Measurements from ENCODE around the gene PPP1R9A. TPM values are rescaled to one million over a fixed set of nuclear protein-coding genes. Genes with fewer than 3 reads are reported as not detected.

PPP1R9A gene
- total and polyA plus RNA-seq, 2 donors from 2014 or later: 2.6 to 25.7 TPM

DNA sequence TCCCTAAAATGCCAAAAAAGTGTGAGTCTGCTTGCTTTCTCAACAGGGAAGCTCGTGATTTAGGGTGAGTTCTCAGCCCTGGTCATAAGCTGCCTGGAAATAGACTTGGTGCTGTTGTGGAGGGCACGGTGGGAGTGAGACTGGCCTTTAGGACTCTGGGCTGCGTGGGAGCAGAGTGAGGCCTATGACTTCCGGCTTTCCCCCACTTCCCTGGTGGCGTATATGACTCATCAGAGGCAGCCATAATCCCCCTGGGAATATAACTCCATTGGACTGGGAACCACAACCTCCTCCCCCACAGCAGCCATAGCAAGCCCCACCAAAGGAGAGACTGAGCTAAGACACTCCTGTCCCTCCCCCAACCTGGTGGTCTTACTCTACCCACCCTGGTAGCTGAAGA, 321.9 kb downstream of the PPP1R9A start:
- FAIRE-seq (no peak), DNase-seq (no peak)
- H3K4me1 ChIP-seq (ENCODE audit: control insufficient read depth in 2 of 3, insufficient read depth in 2 of 3, low read depth in 1 of 3, low read length in 3 of 3): peaks cover 0 to 7% (median 0%) of the 10 kb centered on the region in 3 donors
- TF ChIP-seq, protein P1, sequence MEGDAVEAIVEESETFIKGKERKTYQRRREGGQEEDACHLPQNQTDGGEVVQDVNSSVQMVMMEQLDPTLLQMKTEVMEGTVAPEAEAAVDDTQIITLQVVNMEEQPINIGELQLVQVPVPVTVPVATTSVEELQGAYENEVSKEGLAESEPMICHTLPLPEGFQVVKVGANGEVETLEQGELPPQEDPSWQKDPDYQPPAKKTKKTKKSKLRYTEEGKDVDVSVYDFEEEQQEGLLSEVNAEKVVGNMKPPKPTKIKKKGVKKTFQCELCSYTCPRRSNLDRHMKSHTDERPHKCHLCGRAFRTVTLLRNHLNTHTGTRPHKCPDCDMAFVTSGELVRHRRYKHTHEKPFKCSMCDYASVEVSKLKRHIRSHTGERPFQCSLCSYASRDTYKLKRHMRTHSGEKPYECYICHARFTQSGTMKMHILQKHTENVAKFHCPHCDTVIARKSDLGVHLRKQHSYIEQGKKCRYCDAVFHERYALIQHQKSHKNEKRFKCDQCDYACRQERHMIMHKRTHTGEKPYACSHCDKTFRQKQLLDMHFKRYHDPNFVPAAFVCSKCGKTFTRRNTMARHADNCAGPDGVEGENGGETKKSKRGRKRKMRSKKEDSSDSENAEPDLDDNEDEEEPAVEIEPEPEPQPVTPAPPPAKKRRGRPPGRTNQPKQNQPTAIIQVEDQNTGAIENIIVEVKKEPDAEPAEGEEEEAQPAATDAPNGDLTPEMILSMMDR (IDR thresholded peaks at IDR 0.05; ENCODE audit: borderline replicate concordance, extremely low read depth, insufficient read depth): no peak
- H3K27ac ChIP-seq (ENCODE audit: low read depth in 2 of 2, low read length in 2 of 2): no peak overlapping the region
- no peak overlapping the region for H3K4me3 ChIP-seq (ENCODE audit: low read length in 3 of 3)
- no peaks in the 10 kb centered on the region for H3K27me3 ChIP-seq (ENCODE audit: control insufficient read depth, insufficient read depth, low read length)
- intact Hi-C loops (cut with DNase I): no loop called here
- no peaks in the 10 kb centered on the region for H3K36me3 ChIP-seq (ENCODE audit: control insufficient read depth in 2 of 3, insufficient read depth in 3 of 3, low read length in 3 of 3)
- H3K9ac ChIP-seq (ENCODE audit: low read length in 3 of 3): no peak overlapping the region
- H3K9me3 ChIP-seq (ENCODE audit: control insufficient read depth in 2 of 3, insufficient read depth in 1 of 3, low read length in 3 of 3): no peaks in the 10 kb centered on the region

DNA sequence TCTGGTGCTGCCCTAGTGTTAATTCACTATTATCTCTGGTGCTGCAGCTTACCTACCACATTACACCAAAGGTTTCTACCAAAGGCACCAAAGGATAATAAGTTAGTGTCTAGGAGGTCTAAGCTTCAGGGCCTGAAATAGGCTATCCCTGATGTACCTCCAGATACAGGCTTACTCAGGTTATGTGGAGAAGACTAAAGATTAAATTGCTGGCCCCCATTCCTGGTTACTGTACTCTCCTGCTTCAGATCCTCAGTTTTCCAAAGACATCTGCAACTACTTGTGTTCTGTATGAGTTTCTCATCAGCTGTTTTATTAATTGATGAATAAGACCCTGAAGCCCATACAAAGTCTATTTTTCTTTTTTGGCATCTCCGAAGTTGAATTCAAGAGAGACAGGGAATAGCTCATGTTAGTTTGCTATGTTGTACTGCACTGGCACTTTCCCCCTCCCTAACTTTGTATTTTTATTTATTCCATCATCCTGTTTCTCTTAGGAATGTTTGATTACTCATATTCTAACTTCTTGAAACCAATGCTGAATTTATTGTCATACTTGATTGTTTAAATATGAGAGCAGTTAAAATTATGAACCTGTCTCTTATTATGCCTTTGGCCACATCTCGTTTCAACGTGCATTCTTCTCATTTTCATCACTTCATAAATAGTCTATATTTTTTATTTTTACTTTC, 331.0 kb downstream of the PPP1R9A start:
- no peaks in the 10 kb centered on the region for H3K4me1 ChIP-seq (ENCODE audit: control insufficient read depth in 2 of 3, insufficient read depth in 2 of 3, low read depth in 1 of 3, low read length in 3 of 3)
- DNase-seq (no peak), FAIRE-seq (no peak)
- no peak overlapping the region for H3K9ac ChIP-seq (ENCODE audit: low read length in 3 of 3)
- TF ChIP-seq, protein P1 (IDR thresholded peaks at IDR 0.05; ENCODE audit: borderline replicate concordance, extremely low read depth, insufficient read depth): no peak
- no peaks in the 10 kb centered on the region for H3K36me3 ChIP-seq (ENCODE audit: control insufficient read depth in 2 of 3, insufficient read depth in 3 of 3, low read length in 3 of 3)
- H3K27ac ChIP-seq (ENCODE audit: low read depth in 2 of 2, low read length in 2 of 2): no peak overlapping the region
- intact Hi-C loops (cut with DNase I): no loop called here
- H3K9me3 ChIP-seq (ENCODE audit: control insufficient read depth in 2 of 3, insufficient read depth in 1 of 3, low read length in 3 of 3): no peaks in the 10 kb centered on the region
- no peaks in the 10 kb centered on the region for H3K27me3 ChIP-seq (ENCODE audit: control insufficient read depth, insufficient read depth, low read length)
- H3K4me3 ChIP-seq (ENCODE audit: low read length in 3 of 3): no peak overlapping the region

DNA sequence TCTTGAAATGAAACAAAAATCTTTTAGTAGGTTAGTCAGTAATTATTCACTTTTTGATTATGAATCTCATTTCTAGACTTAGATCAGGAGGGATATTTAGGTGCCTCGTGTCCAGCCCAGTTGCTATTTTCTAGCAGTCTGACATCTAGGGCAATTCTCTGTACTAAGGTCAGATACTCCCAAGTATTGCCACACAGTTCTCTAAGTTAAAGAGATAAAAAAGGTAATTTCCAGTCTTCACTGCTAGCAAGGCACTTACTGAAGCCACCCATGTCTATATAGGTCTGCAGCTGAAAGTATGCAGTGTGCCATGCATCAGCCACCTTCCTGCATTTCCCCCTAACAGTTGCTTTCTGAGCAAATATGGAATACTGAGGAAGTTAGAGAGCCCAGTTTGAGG, 333.5 kb downstream of the PPP1R9A start:
- TF ChIP-seq, protein P1 (IDR thresholded peaks at IDR 0.05; ENCODE audit: borderline replicate concordance, extremely low read depth, insufficient read depth): no peak
- Histone ChIP-seq H3K27ac (ENCODE audit: low read depth in 2 of 2, low read length in 2 of 2) (no peak overlapping the region), H3K9ac (ENCODE audit: low read length in 3 of 3) (no peak overlapping the region), H3K36me3 (ENCODE audit: control insufficient read depth in 2 of 3, insufficient read depth in 3 of 3, low read length in 3 of 3) (no peaks in the 10 kb centered on the region), H3K4me3 (ENCODE audit: low read length in 3 of 3) (no peak overlapping the region), H3K27me3 (ENCODE audit: control insufficient read depth, insufficient read depth, low read length) (no peaks in the 10 kb centered on the region), H3K4me1 (ENCODE audit: control insufficient read depth in 2 of 3, insufficient read depth in 2 of 3, low read depth in 1 of 3, low read length in 3 of 3) (no peaks in the 10 kb centered on the region), H3K9me3 (ENCODE audit: control insufficient read depth in 2 of 3, insufficient read depth in 1 of 3, low read length in 3 of 3) (no peaks in the 10 kb centered on the region)
- DNase-seq: no peak
- FAIRE-seq: no peak
- intact Hi-C loops (cut with DNase I): no loop called here

GRCh38 chr7:95242266-95242665, 334.9 kb downstream of the PPP1R9A start:
- FAIRE-seq (no peak), DNase-seq (no peak)
- no peak overlapping the region for H3K27ac ChIP-seq (ENCODE audit: low read depth in 2 of 2, low read length in 2 of 2)
- no peaks in the 10 kb centered on the region for H3K27me3 ChIP-seq (ENCODE audit: control insufficient read depth, insufficient read depth, low read length)
- no peaks in the 10 kb centered on the region for H3K9me3 ChIP-seq (ENCODE audit: control insufficient read depth in 2 of 3, insufficient read depth in 1 of 3, low read length in 3 of 3)
- no peak overlapping the region for H3K9ac ChIP-seq (ENCODE audit: low read length in 3 of 3)
- H3K4me1 ChIP-seq (ENCODE audit: control insufficient read depth in 2 of 3, insufficient read depth in 2 of 3, low read depth in 1 of 3, low read length in 3 of 3): peaks cover 0 to 3% (median 0%) of the 10 kb centered on the region in 3 donors
- H3K4me3 ChIP-seq (ENCODE audit: low read length in 3 of 3): no peak overlapping the region
- no peaks in the 10 kb centered on the region for H3K36me3 ChIP-seq (ENCODE audit: control insufficient read depth in 2 of 3, insufficient read depth in 3 of 3, low read length in 3 of 3)
- intact Hi-C loops (cut with DNase I): no loop called here
- TF ChIP-seq, protein P1 (IDR thresholded peaks at IDR 0.05; ENCODE audit: borderline replicate concordance, extremely low read depth, insufficient read depth): no peak
